ENCODE results near the gene XYLT1.

DNA sequence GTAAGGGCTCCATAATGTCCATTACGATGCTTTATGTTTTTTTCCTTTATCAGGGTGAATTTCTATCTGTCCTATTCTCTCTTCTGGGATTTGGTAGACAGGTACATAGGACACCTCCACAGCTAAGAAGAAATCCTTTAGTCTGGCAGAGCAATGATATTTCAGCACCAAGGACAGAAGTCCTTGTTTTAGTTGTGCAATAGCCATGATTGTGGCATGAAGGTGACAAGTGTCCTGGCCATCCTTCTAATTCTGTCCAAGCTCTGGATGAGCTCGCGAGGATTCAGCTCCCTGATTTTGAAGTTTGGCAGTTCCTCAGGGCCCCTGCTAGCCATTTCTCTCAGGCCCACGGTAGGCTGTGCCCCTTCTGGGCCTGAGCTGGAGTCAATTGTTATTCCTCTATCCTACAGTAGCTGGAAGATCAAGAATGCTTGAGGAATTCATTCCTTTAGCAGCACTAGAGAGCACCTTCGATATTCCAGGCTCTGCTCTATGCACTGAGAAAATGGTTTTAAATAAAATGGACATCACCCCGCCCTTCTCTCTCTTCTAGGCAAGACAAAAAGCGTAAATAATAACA lies 320.8 kb downstream of the XYLT1 start:
- TF ChIP-seq EZH2 (IDR thresholded peaks at IDR 0.05; ENCODE audit: insufficient read depth, poor library complexity, severe bottlenecking) (no peak), EZH2phosphoT487 (IDR thresholded peaks at IDR 0.05; ENCODE audit: insufficient read depth, low read depth) (no peak)
